GM23338 (cell line): ENCODE measurements around the gene FOXP4. TPM values are rescaled to one million over a fixed set of nuclear protein-coding genes. Genes with fewer than 3 reads are reported as not detected.
A peak's percentile ranks its signal among the peaks of the same experiment; 100 is the strongest.

Source experiments
- ATAC-seq: fragments of 200-7000 bp; cut with Tn5 transposase; 3 replicates; pipeline ENCODE4 v1.9.1; 2020
- DNase-seq: peaks from one replicate; pipeline ENCODE4 v3.0.0-alpha.2; 2015; ENCODE audit warnings: low spot score
- H2AFZ ChIP-seq: fragments of 200-600 bp; sonication (generic); 2 replicates; pipeline ENCODE4 v1.8.0; 2016; ENCODE audit warnings: antibody characterized with exemption, mild to moderate bottlenecking, moderate library complexity
- H3F3A ChIP-seq: fragments of 200-600 bp; sonication (generic); replicated peaks from 2 replicates; pipeline ENCODE4 v1.8.0; 2017; ENCODE audit warnings: antibody characterized with exemption, mixed run types, low read depth
- H3K27ac ChIP-seq: fragments of 200-600 bp; sonication (generic); 2 replicates; pipeline ENCODE4 v1.6.1; 2016; ENCODE audit warnings: low read depth
- H3K27me3 ChIP-seq: fragments of 200-600 bp; sonication (generic); 2 replicates; pipeline ENCODE4 v1.8.0; 2016; ENCODE audit warnings: mild to moderate bottlenecking, mixed run types, moderate library complexity; ENCODE audit not compliant: insufficient read depth
- H3K36me3 ChIP-seq: fragments of 200-600 bp; sonication (generic); 2 replicates; pipeline ENCODE4 v1.8.0; 2016; ENCODE audit warnings: mild to moderate bottlenecking; ENCODE audit not compliant: insufficient read depth
- H3K4me1 ChIP-seq: fragments of 200-600 bp; sonication (generic); 2 replicates; pipeline ENCODE4 v1.8.0; 2016; ENCODE audit warnings: mild to moderate bottlenecking, moderate library complexity; ENCODE audit not compliant: insufficient read depth
- H3K4me2 ChIP-seq: fragments of 200-600 bp; sonication (generic); 2 replicates; pipeline ENCODE4 v1.7.1; 2017; ENCODE audit warnings: mixed run types
- H3K4me3 ChIP-seq: fragments of 200-600 bp; sonication (generic); 2 replicates; pipeline ENCODE4 v1.6.1; 2016; ENCODE audit warnings: mixed run types
- H3K79me2 ChIP-seq: fragments of 200-600 bp; sonication (generic); replicated peaks from 2 replicates; pipeline ENCODE4 v1.8.0; 2017; ENCODE audit warnings: mild to moderate bottlenecking; ENCODE audit not compliant: insufficient read depth
- H3K9me2 ChIP-seq: fragments of 200-600 bp; sonication (generic); 2 replicates; pipeline ENCODE4 v1.8.0; 2017; ENCODE audit not compliant: insufficient read depth
- H4K20me1 ChIP-seq: fragments of 200-600 bp; sonication (generic); replicated peaks from 2 replicates; pipeline ENCODE4 v1.8.0; 2017; ENCODE audit warnings: mild to moderate bottlenecking; ENCODE audit not compliant: insufficient read depth
- H3K27ac Mint-ChIP-seq: 2 replicates; pipeline ENCODE4 v1.8.0; 2020; ENCODE audit warnings: inconsistent platforms, mild to moderate bottlenecking, moderate library complexity, mixed read lengths
- H3K27me3 Mint-ChIP-seq: 3 replicates; pipeline ENCODE4 v1.8.0; 2022; ENCODE audit warnings: low read depth, mild to moderate bottlenecking, moderate library complexity, mixed read lengths, inconsistent platforms; ENCODE audit not compliant: insufficient read depth, poor library complexity
- H3K36me3 Mint-ChIP-seq: 3 replicates; pipeline ENCODE4 v1.8.0; 2021; ENCODE audit warnings: low read depth, mild to moderate bottlenecking, inconsistent platforms, moderate library complexity, mixed read lengths
- H3K4me1 Mint-ChIP-seq: 3 replicates; pipeline ENCODE4 v1.8.0; 2020; ENCODE audit warnings: mild to moderate bottlenecking, inconsistent platforms, mixed read lengths
- H3K4me3 Mint-ChIP-seq: 3 replicates; pipeline ENCODE4 v1.8.0; 2021; ENCODE audit warnings: moderate library complexity, mild to moderate bottlenecking, inconsistent platforms, mixed read lengths
- H3K9me3 Mint-ChIP-seq: 3 replicates; pipeline ENCODE4 v1.8.0; 2020; ENCODE audit warnings: moderate library complexity, mild to moderate bottlenecking, inconsistent platforms, mixed read lengths
- CTCF ChIP-seq, 2 experiments: fragments of 200-600 bp in 1 of 2; sonication (generic) in 1 of 2; conservative IDR thresholded peaks; 2 replicates each; pipeline versions ENCODE4 v1.5.1 to v1.6.1; 2016 to 2017; ENCODE audit warnings: antibody characterized with exemption in 2 of 2, low read depth in 2 of 2, mild to moderate bottlenecking in 2 of 2, moderate library complexity in 1 of 2
- ETS1 ChIP-seq: IDR thresholded peaks from 2 replicates; pipeline ENCODE4 v1.6.1; 2016; ENCODE audit warnings: antibody characterized with exemption
- NANOG ChIP-seq: IDR thresholded peaks from 2 replicates; pipeline ENCODE4 v1.6.1; 2016; ENCODE audit warnings: antibody characterized with exemption, borderline replicate concordance
- STAT1 ChIP-seq: IDR thresholded peaks from one replicate; pipeline ENCODE4 v1.6.1; 2016; ENCODE audit warnings: antibody characterized with exemption; ENCODE audit not compliant: unreplicated experiment
- ZNF114 ChIP-seq: fragments of 250-450 bp; sonication (Bioruptor Pico); IDR thresholded peaks from 2 replicates; pipeline ENCODE4 v1.5.0; 2020; ENCODE audit warnings: mild to moderate bottlenecking, moderate library complexity
- ZNF331 ChIP-seq: fragments of 250-450 bp; sonication (Bioruptor Pico); IDR thresholded peaks from 2 replicates; pipeline ENCODE4 v1.5.0; 2020; ENCODE audit warnings: low read depth, mild to moderate bottlenecking, moderate library complexity
- ZNF462 ChIP-seq: fragments of 250-450 bp; sonication (Bioruptor Pico); IDR thresholded peaks from 2 replicates; pipeline ENCODE4 v1.5.0; 2020; ENCODE audit warnings: mild to moderate bottlenecking, moderate library complexity
- polyA plus RNA-seq: library from polyadenylated mRNA; unstranded; fragments of >200 nt; fragmentation: Nextera tagmentation; extraction: Ambion mirVana; gene quantifications from 2 replicates; pipeline ENCODE4 v1.2.1, GENCODE V29; 2016
- total RNA-seq: library from RNA; depleted of rRNA; stranded (reverse); fragments of >200 nt; shearing (Covaris generic); gene quantifications from 2 replicates; pipeline ENCODE4 v1.2.3, GENCODE V29; 2014

Gene FOXP4
- total and polyA plus RNA-seq, 2 experiments from 2014 or later, result 5.1 to 13.5 TPM

GRCh38 chr6:41598670-41599014 is 52.5 kb downstream of the FOXP4 start:
- Mint-ChIP-seq H3K27ac (no peak overlapping the region; the same call in 1 of the 2 replicates), H3K9me3 (no peaks in the 10 kb centered on the region), H3K27me3 (peaks cover 27% of the 10 kb centered on the region), H3K36me3 (peaks cover 1% of the 10 kb centered on the region), H3K4me1 (peaks cover 50% of the 10 kb centered on the region), H3K4me3 (no peak overlapping the region)
- no peaks in the 10 kb centered on the region for H3K9me2 ChIP-seq
- peaks cover 10% of the 10 kb centered on the region for H3K27me3 ChIP-seq
- H3K4me2 ChIP-seq, result no peak overlapping the region
- no peak overlapping the region for H3K27ac ChIP-seq
- H3K36me3 ChIP-seq, result no peaks in the 10 kb centered on the region
- H4K20me1 ChIP-seq, result no peaks in the 10 kb centered on the region
- H2AFZ ChIP-seq, result no peak overlapping the region
- no peak for TF ChIP-seq ZNF462 (CRISPR knock-in tag)
- no peak for TF ChIP-seq ZNF114
- TF ChIP-seq ZNF331 (CRISPR knock-in tag), result no peak
- peaks cover 5% of the 10 kb centered on the region; the same call in 1 of the 2 replicates for H3F3A ChIP-seq
- no peak overlapping the region for H3K4me3 ChIP-seq
- H3K79me2 ChIP-seq, result no peaks in the 10 kb centered on the region
- DNase-seq (no peak), ATAC-seq (no peak)
- H3K4me1 ChIP-seq, result peaks cover 41% of the 10 kb centered on the region

- no peak overlapping the region for H2AFZ ChIP-seq
- ATAC-seq (peak; percentile 47), DNase-seq (peak; percentile 59)
- H3K27me3 ChIP-seq, result peaks cover 10% of the 10 kb centered on the region
- H3K27me3 Mint-ChIP-seq, result peaks cover 32% of the 10 kb centered on the region
- H3K27ac ChIP-seq, result no peak overlapping the region
- H3K4me2 ChIP-seq, result peak overlapping the region; percentile 77
- H3F3A ChIP-seq, result peaks cover 5% of the 10 kb centered on the region; the same call in 1 of the 2 replicates
- H3K9me2 ChIP-seq, result no peaks in the 10 kb centered on the region
- no peaks in the 10 kb centered on the region for H3K36me3 ChIP-seq
- no peak overlapping the region for H3K27ac Mint-ChIP-seq
- H3K79me2 ChIP-seq, result no peaks in the 10 kb centered on the region
- H3K4me3 ChIP-seq, result peak overlapping the region; percentile 39; the same call in 1 of the 2 replicates
- H4K20me1 ChIP-seq, result no peaks in the 10 kb centered on the region
- TF ChIP-seq STAT1, result no peak
- no peak for TF ChIP-seq ETS1
- TF ChIP-seq NANOG, result no peak
- TF ChIP-seq CTCF (conservative IDR thresholded peaks at IDR 0.05; ENCODE audit: low read depth in 2 of 2), result peak; percentile 16 to 34; a peak in 3 of 4 replicates
- H3K9me3 Mint-ChIP-seq, result no peaks in the 10 kb centered on the region
- no peak overlapping the region for H3K4me3 Mint-ChIP-seq
- H3K4me1 ChIP-seq, result peaks cover 41% of the 10 kb centered on the region
- no peaks in the 10 kb centered on the region; the same call in 2 of the 3 replicates for H3K36me3 Mint-ChIP-seq
- peaks cover 50% of the 10 kb centered on the region for H3K4me1 Mint-ChIP-seq
These were observed 53.1 kb downstream of the FOXP4 start for GRCh38 chr6:41599015-41599851.
